ENCODE measurements around the gene PIGL. TPM values are rescaled to one million over a fixed set of nuclear protein-coding genes. Genes with fewer than 3 reads are reported as not detected.

Gene PIGL
- total RNA-seq, 2 experiments from 2014 or later, result 31.6 to 33.7 TPM

DNA sequence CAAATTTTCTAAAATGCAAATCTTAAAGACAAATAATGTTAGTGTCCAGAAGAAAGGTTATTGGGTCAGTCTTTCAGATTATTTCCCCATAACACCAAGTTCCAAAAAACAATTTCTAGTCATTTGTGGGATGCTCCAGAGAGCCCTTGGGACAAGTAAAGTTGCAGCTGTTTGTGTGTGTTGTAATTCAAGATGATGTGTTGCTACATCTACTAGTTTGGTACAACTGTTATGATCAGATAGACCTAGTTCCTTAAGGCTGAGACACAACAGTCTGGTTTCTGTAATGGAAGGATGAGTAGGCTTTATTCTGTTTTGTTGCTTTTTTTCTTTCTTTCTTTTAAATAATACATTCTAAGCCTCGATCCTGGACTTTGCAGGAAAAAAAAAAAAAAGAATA, 41.9 kb downstream of the PIGL start:
- Mint-ChIP-seq H3K27me3 (no peaks in the 10 kb centered on the region), H3K4me3 (no peak overlapping the region), H3K27ac (no peak overlapping the region), H3K9me3 (no peaks in the 10 kb centered on the region), H3K36me3 (peaks cover 4% of the 10 kb centered on the region), H3K4me1 (ENCODE audit: low read depth) (no peaks in the 10 kb centered on the region)
- no peak for DNase-seq
- CTCF ChIA-PET, result no interaction called here
- intact Hi-C loops (cut with micrococcal nuclease), result no loop called here
- POLR2A ChIA-PET, result no interaction called here

DNA sequence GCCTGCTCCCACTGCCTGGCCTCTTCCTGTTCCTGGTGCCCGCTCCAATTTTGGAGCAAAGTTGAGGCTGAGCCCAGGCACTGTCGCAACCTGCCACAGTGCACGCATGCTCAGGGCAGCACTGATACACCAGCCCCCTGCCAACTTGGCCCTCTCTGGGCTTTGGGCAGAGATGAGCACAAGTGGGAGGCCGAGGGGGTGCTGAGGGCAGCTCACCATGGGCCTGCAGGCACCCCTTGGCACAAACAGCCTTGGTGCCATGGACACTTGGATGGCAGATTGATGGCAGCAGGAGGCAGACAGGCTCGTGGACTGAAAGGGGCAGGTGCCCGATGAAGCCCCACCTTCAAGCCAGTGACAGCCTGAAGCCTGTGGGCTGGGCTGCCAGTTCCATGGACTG, 42.9 kb downstream of the PIGL start:
- no peak overlapping the region for H3K4me3 Mint-ChIP-seq
- intact Hi-C loops (cut with micrococcal nuclease), result no loop called here
- no peak for DNase-seq
- H3K4me1 Mint-ChIP-seq (ENCODE audit: low read depth), result no peaks in the 10 kb centered on the region
- H3K27me3 Mint-ChIP-seq, result no peaks in the 10 kb centered on the region
- no peak overlapping the region for H3K27ac Mint-ChIP-seq
- ChIA-PET CTCF (no interaction called here), POLR2A (no interaction called here)
- H3K9me3 Mint-ChIP-seq, result no peaks in the 10 kb centered on the region
- peaks cover 4% of the 10 kb centered on the region for H3K36me3 Mint-ChIP-seq

- DNase-seq, result no peak
- H3K4me3 Mint-ChIP-seq, result no peak overlapping the region
- intact Hi-C loops (cut with micrococcal nuclease), result no loop called here
- no peak overlapping the region for H3K27ac Mint-ChIP-seq
- H3K36me3 Mint-ChIP-seq, result peaks cover 4% of the 10 kb centered on the region
- no peaks in the 10 kb centered on the region for H3K4me1 Mint-ChIP-seq (ENCODE audit: low read depth)
- CTCF ChIA-PET, result no interaction called here
- no peaks in the 10 kb centered on the region for H3K27me3 Mint-ChIP-seq
- POLR2A ChIA-PET, result interaction anchor here (0.6 kb wide), 2 partner anchors 26 to 71 kb away, joined by 3 to 5 read pairs; no protein-coding TSS in a partner anchor
- no peaks in the 10 kb centered on the region for H3K9me3 Mint-ChIP-seq
These were observed 44.0 kb downstream of the PIGL start for GRCh38 chr17:16261049-16261448.

GRCh38 chr17:16262201-16262600, 45.2 kb downstream of the PIGL start:
- H3K9me3 Mint-ChIP-seq, result no peaks in the 10 kb centered on the region
- H3K36me3 Mint-ChIP-seq, result peaks cover 4% of the 10 kb centered on the region
- DNase-seq, result no peak
- no peak overlapping the region for H3K4me3 Mint-ChIP-seq
- H3K27me3 Mint-ChIP-seq, result no peaks in the 10 kb centered on the region
- intact Hi-C loops (cut with micrococcal nuclease), result no loop called here
- H3K27ac Mint-ChIP-seq, result no peak overlapping the region
- POLR2A ChIA-PET, result no interaction called here
- peaks cover 4% of the 10 kb centered on the region for H3K4me1 Mint-ChIP-seq (ENCODE audit: low read depth)
- CTCF ChIA-PET, result no interaction called here

GRCh38 chr17:16267174-16267573, 50.2 kb downstream of the PIGL start:
- CTCF ChIA-PET, result interaction anchor here (0.6 kb wide), 1 partner anchor 114 kb away, joined by 5 read pairs; the partner anchor contains the start of gene UBB
- intact Hi-C loops (cut with micrococcal nuclease), result no loop called here

GRCh38 chr17:16269658-16270057, 52.6 kb downstream of the PIGL start:
- Mint-ChIP-seq H3K27ac (no peak overlapping the region), H3K27me3 (no peaks in the 10 kb centered on the region), H3K4me1 (ENCODE audit: low read depth) (peaks cover 25% of the 10 kb centered on the region), H3K9me3 (no peaks in the 10 kb centered on the region), H3K36me3 (no peaks in the 10 kb centered on the region), H3K4me3 (no peak overlapping the region)
- ChIA-PET CTCF (no interaction called here), POLR2A (interaction anchor here (1.4 kb wide), 1 partner anchor 19 kb away, joined by 3 read pairs; no protein-coding TSS in a partner anchor)
- intact Hi-C loops (cut with micrococcal nuclease), result no loop called here
- no peak for DNase-seq

More at GRCh38 chr17:16267174-16267573, 50.2 kb downstream of the PIGL start:
- Mint-ChIP-seq H3K27me3 (no peaks in the 10 kb centered on the region), H3K4me1 (ENCODE audit: low read depth) (peaks cover 19% of the 10 kb centered on the region), H3K27ac (peak overlapping the region; percentile 43), H3K9me3 (no peaks in the 10 kb centered on the region), H3K4me3 (no peak overlapping the region), H3K36me3 (no peaks in the 10 kb centered on the region)
- POLR2A ChIA-PET, result no interaction called here
- DNase-seq, result no peak

GRCh38 chr17:16272111-16272840, 55.3 kb downstream of the PIGL start:
- POLR2A ChIA-PET, result no interaction called here
- intact Hi-C loops (cut with micrococcal nuclease), result no loop called here
- H3K9me3 Mint-ChIP-seq, result peaks cover 15% of the 10 kb centered on the region
- DNase-seq, result no peak
- no peak overlapping the region for H3K4me3 Mint-ChIP-seq
- H3K4me1 Mint-ChIP-seq (ENCODE audit: low read depth), result peaks cover 20% of the 10 kb centered on the region
- H3K27me3 Mint-ChIP-seq, result no peaks in the 10 kb centered on the region
- H3K27ac Mint-ChIP-seq, result no peak overlapping the region
- CTCF ChIA-PET, result no interaction called here
- peaks cover 15% of the 10 kb centered on the region for H3K36me3 Mint-ChIP-seq

- no peak overlapping the region for H3K27ac Mint-ChIP-seq
- H3K9me3 Mint-ChIP-seq, result peaks cover 17% of the 10 kb centered on the region
- intact Hi-C loops (cut with micrococcal nuclease), result no loop called here
- H3K27me3 Mint-ChIP-seq, result no peaks in the 10 kb centered on the region
- POLR2A ChIA-PET, result no interaction called here
- H3K36me3 Mint-ChIP-seq, result peaks cover 18% of the 10 kb centered on the region
- peaks cover 9% of the 10 kb centered on the region for H3K4me1 Mint-ChIP-seq (ENCODE audit: low read depth)
- CTCF ChIA-PET, result no interaction called here
- no peak overlapping the region for H3K4me3 Mint-ChIP-seq
- DNase-seq, result no peak
These were observed 56.5 kb downstream of the PIGL start for GRCh38 chr17:16273499-16273898.

GRCh38 chr17:16273929-16274339, 56.9 kb downstream of the PIGL start:
- Mint-ChIP-seq H3K4me1 (ENCODE audit: low read depth) (peaks cover 9% of the 10 kb centered on the region), H3K27ac (no peak overlapping the region), H3K4me3 (no peak overlapping the region), H3K9me3 (peaks cover 18% of the 10 kb centered on the region), H3K27me3 (no peaks in the 10 kb centered on the region), H3K36me3 (peaks cover 22% of the 10 kb centered on the region)
- ChIA-PET POLR2A (no interaction called here), CTCF (no interaction called here)
- intact Hi-C loops (cut with micrococcal nuclease), result no loop called here
- no peak for DNase-seq

DNA sequence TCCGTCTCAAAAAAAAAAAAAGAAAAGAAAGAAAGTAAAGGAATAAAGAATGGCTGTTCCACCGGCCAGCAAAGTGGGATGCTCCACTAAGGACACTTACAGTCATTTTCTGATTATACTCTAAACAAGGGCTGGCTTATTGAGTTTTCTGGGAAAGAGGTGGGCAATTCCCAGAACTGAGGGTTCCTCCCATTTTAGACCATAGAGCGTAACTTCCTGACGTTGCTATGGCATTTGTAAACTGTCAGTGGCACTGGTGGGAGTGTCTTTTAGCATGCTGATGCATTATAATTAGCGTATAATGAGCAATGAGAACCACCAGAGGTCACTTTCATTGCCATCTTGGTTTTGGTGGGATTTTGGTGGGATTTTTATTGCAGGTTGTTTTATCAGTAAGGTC, 58.0 kb downstream of the PIGL start:
- Mint-ChIP-seq H3K4me3 (no peak overlapping the region), H3K9me3 (peaks cover 18% of the 10 kb centered on the region), H3K36me3 (peaks cover 27% of the 10 kb centered on the region), H3K4me1 (ENCODE audit: low read depth) (peaks cover 6% of the 10 kb centered on the region), H3K27ac (no peak overlapping the region), H3K27me3 (no peaks in the 10 kb centered on the region)
- intact Hi-C loops (cut with micrococcal nuclease), result no loop called here
- POLR2A ChIA-PET, result no interaction called here
- no peak for DNase-seq
- CTCF ChIA-PET, result interaction anchor here (0.6 to 1.2 kb wide), 2 partner anchors 89 to 99 kb away, joined by 3 read pairs; no protein-coding TSS in a partner anchor

GRCh38 chr17:16277163-16277562, 60.2 kb downstream of the PIGL start:
- Mint-ChIP-seq H3K9me3 (peaks cover 18% of the 10 kb centered on the region), H3K27ac (no peak overlapping the region), H3K27me3 (no peaks in the 10 kb centered on the region), H3K4me1 (ENCODE audit: low read depth) (peaks cover 9% of the 10 kb centered on the region), H3K4me3 (no peak overlapping the region), H3K36me3 (peaks cover 28% of the 10 kb centered on the region)
- POLR2A ChIA-PET, result no interaction called here
- no peak for DNase-seq
- intact Hi-C loops (cut with micrococcal nuclease), result no loop called here
- CTCF ChIA-PET, result no interaction called here

DNA sequence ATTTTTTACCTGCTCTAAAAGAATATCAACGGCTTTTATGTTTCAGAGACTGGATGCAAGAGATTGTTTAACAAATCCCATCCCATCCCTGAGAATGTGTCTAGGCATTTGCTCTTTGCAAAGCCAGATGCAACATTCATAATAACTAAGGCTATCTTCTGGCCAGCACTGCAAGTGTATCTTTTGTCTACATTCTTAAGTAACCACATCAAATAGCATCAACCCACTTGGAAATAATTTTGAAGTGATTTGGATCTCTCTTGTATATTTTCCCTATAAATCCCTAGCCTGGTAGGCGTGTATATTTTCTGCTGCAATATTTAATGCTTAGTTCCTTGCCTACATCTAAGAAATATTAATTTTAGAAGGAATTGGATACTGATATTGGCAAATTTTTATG, 64.3 kb downstream of the PIGL start:
- H3K9me3 Mint-ChIP-seq, result peaks cover 11% of the 10 kb centered on the region
- CTCF ChIA-PET, result no interaction called here
- DNase-seq, result no peak
- peaks cover 19% of the 10 kb centered on the region for H3K36me3 Mint-ChIP-seq
- no peak overlapping the region for H3K4me3 Mint-ChIP-seq
- peaks cover 23% of the 10 kb centered on the region for H3K4me1 Mint-ChIP-seq (ENCODE audit: low read depth)
- POLR2A ChIA-PET, result no interaction called here
- H3K27ac Mint-ChIP-seq, result no peak overlapping the region
- intact Hi-C loops (cut with micrococcal nuclease), result no loop called here
- no peaks in the 10 kb centered on the region for H3K27me3 Mint-ChIP-seq

- no peak overlapping the region for H3K27ac Mint-ChIP-seq
- CTCF ChIA-PET, result interaction anchor here (0.6 kb wide), 2 partner anchors 34 to 229 kb away, joined by 3 read pairs; no protein-coding TSS in a partner anchor
- H3K9me3 Mint-ChIP-seq, result peaks cover 2% of the 10 kb centered on the region
- no peak overlapping the region for H3K4me3 Mint-ChIP-seq
- intact Hi-C loops (cut with micrococcal nuclease), result no loop called here
- no peak for DNase-seq
- H3K4me1 Mint-ChIP-seq (ENCODE audit: low read depth), result peaks cover 34% of the 10 kb centered on the region
- H3K36me3 Mint-ChIP-seq, result peaks cover 13% of the 10 kb centered on the region
- POLR2A ChIA-PET, result interaction anchor here (0.6 kb wide), 1 partner anchor 98 kb away, joined by 3 read pairs; the partner anchor contains the start of gene UBB
- no peaks in the 10 kb centered on the region for H3K27me3 Mint-ChIP-seq
These were observed 65.5 kb downstream of the PIGL start for GRCh38 chr17:16282522-16282921.

All from activated CD4-positive, alpha-beta memory T cell treated with anti-CD3 and anti-CD28 coated beads for 36 hours (primary cell).